A549 (cell line): ENCODE data around the gene PDIA3.
"Not testable (repeated sequence)": the region's sequence is repeated elsewhere in the genome, so short reads cannot be mapped to it uniquely, and the experiment has no call there.

ENCODE experiments used
- BHLHE40 ChIP-seq: IDR thresholded peaks from 2 replicates; pipeline ENCODE4 v1.6.1; 2012; ENCODE audit warnings: low read depth, low read length, inconsistent platforms
- CBX8 ChIP-seq: fragments of 200-600 bp; sonication (generic); IDR thresholded peaks from 2 replicates; pipeline ENCODE4 v1.6.1; 2016
- CTCF ChIP-seq: fragments of >200 bp; sonication (Bioruptor Twin); formaldehyde crosslinking; IDR thresholded peaks from 3 replicates; pipeline ENCODE4 v1.5.1; 2016
- E2F6 ChIP-seq: IDR thresholded peaks from 2 replicates; pipeline ENCODE4 v1.6.1; 2012; ENCODE audit warnings: low read depth, borderline replicate concordance
- ELK1 ChIP-seq: fragments of 150-350 bp; IDR thresholded peaks from 2 replicates; pipeline ENCODE4 v1.6.1; 2014; ENCODE audit warnings: low read depth, mild to moderate bottlenecking, low read length
- EP300 ChIP-seq, 2 experiments: fragments of >200 bp; sonication (Bioruptor Twin); formaldehyde crosslinking; IDR thresholded peaks; 2 replicates in 1 of 2; 3 replicates in 1 of 2; pipeline ENCODE4 v1.6.1; 2016 to 2017
- FOXS1 ChIP-seq: fragments of 250-450 bp; sonication (Bioruptor Pico); IDR thresholded peaks from 2 replicates; pipeline ENCODE4 v1.5.0; 2020; ENCODE audit warnings: mild to moderate bottlenecking, moderate library complexity
- HOXA7 ChIP-seq: fragments of 250-450 bp; sonication (Bioruptor Pico); IDR thresholded peaks from 2 replicates; pipeline ENCODE4 v1.5.0; 2020; ENCODE audit warnings: mild to moderate bottlenecking, moderate library complexity
- JUN ChIP-seq, 2 experiments: fragments of >200 bp; sonication (Bioruptor Twin); formaldehyde crosslinking; IDR thresholded peaks; 2 replicates in 1 of 2; 3 replicates in 1 of 2; pipeline ENCODE4 v1.6.1; 2016 to 2017
- MAZ ChIP-seq: fragments of 150-350 bp; IDR thresholded peaks from 2 replicates; pipeline ENCODE4 v1.6.1; 2014; ENCODE audit warnings: antibody characterized with exemption, low read depth, low read length, borderline replicate concordance
- PHF8 ChIP-seq: fragments of 200-600 bp; sonication (generic); IDR thresholded peaks from 2 replicates; pipeline ENCODE4 v1.6.1; 2016; ENCODE audit warnings: low read depth, mild to moderate bottlenecking, antibody characterized with exemption, moderate library complexity, borderline replicate concordance
- POLR2A ChIP-seq: IDR thresholded peaks from 2 replicates; pipeline ENCODE4 v1.6.1; 2012; ENCODE audit warnings: mild to moderate bottlenecking, low read length
- RAD21 ChIP-seq, 2 experiments: fragments of >200 bp in 1 of 2; sonication (Bioruptor Twin) in 1 of 2; formaldehyde crosslinking in 1 of 2; IDR thresholded peaks in 1 of 2; conservative IDR thresholded peaks in 1 of 2; 2 replicates in 1 of 2; 3 replicates in 1 of 2; pipeline ENCODE4 v1.6.1; 2012 to 2018; ENCODE audit warnings: inconsistent platforms in 1 of 2
- REST ChIP-seq: fragments of 200-600 bp; sonication (generic); IDR thresholded peaks from 2 replicates; pipeline ENCODE4 v1.6.1; 2016; ENCODE audit warnings: antibody characterized with exemption, mild to moderate bottlenecking, moderate library complexity

GRCh38 chr15:43728053-43728725, 18.0 kb upstream of the PDIA3 start:
- not testable (repeated sequence) for TF ChIP-seq CTCF; E2F6; EP300 (IDR thresholded peaks at IDR 0.05); POLR2A; HOXA7 (CRISPR knock-in tag); RAD21 (conservative IDR thresholded peaks at IDR 0.05 in 1 of 2, IDR thresholded peaks at IDR 0.05 in 1 of 2); BHLHE40; CBX8; PHF8; ELK1; FOXS1 (CRISPR knock-in tag); MAZ; REST; JUN (IDR thresholded peaks at IDR 0.05)
